ENCODE measurements around the gene ZMYM2. TPM values are rescaled to one million over a fixed set of nuclear protein-coding genes. Genes with fewer than 3 reads are reported as not detected.

Gene ZMYM2
- total and polyA plus RNA-seq, 2 donors (not counting 1 experiment from before 2014, with no cell fraction given): 37.3 to 63.4 TPM

- H3K27ac ChIP-seq (ENCODE audit: insufficient read depth, low read length): no peak overlapping the region
- H3K4me1 ChIP-seq (ENCODE audit: control insufficient read depth, extremely low read depth, insufficient read depth, low read length): no peaks in the 10 kb centered on the region
- H3K9me3 ChIP-seq (ENCODE audit: control insufficient read depth, insufficient read depth, low read depth, low read length): no peaks in the 10 kb centered on the region
- H2AFZ ChIP-seq (ENCODE audit: low read length): no peak overlapping the region
- no peak overlapping the region for H3K4me2 ChIP-seq (ENCODE audit: extremely low read depth, insufficient read depth, low read length)
- no peak overlapping the region for H3K4me3 ChIP-seq (replicated peaks in 1 of 4; ENCODE audit: control extremely low read depth in 1 of 4, insufficient read depth in 1 of 4, low read depth in 3 of 4, low read length in 4 of 4)
- no peaks in the 10 kb centered on the region for H3K79me2 ChIP-seq (ENCODE audit: control insufficient read depth, insufficient read depth, low read length)
- H3K36me3 ChIP-seq (ENCODE audit: control insufficient read depth, insufficient read depth, low read length): no peaks in the 10 kb centered on the region
- no peaks in the 10 kb centered on the region for H3K27me3 ChIP-seq (ENCODE audit: control insufficient read depth, insufficient read depth, low read length)
- H4K20me1 ChIP-seq (ENCODE audit: control insufficient read depth, extremely low read depth, insufficient read depth, low read length): no peaks in the 10 kb centered on the region
- TF ChIP-seq EZH2 (IDR thresholded peaks at IDR 0.05; ENCODE audit: low read length, missing control alignments): no peak
- H3K9ac ChIP-seq (ENCODE audit: insufficient read depth, low read length): no peak overlapping the region
- no peak for DNase-seq (ENCODE audit: low read depth in 2 of 2)
These were observed 84.8 kb downstream of the ZMYM2 start for GRCh38 chr13:20043207-20043925.

- H3K9ac ChIP-seq (ENCODE audit: insufficient read depth, low read length): no peak overlapping the region
- no peaks in the 10 kb centered on the region for H4K20me1 ChIP-seq (ENCODE audit: control insufficient read depth, extremely low read depth, insufficient read depth, low read length)
- no peak overlapping the region for H3K4me2 ChIP-seq (ENCODE audit: extremely low read depth, insufficient read depth, low read length)
- no peak overlapping the region for H3K4me3 ChIP-seq (replicated peaks in 1 of 4; ENCODE audit: control extremely low read depth in 1 of 4, insufficient read depth in 1 of 4, low read depth in 3 of 4, low read length in 4 of 4)
- DNase-seq (ENCODE audit: low read depth in 2 of 2): no peak
- no peaks in the 10 kb centered on the region for H3K9me3 ChIP-seq (ENCODE audit: control insufficient read depth, insufficient read depth, low read depth, low read length)
- no peak for TF ChIP-seq EZH2 (IDR thresholded peaks at IDR 0.05; ENCODE audit: low read length, missing control alignments)
- TF ChIP-seq CTCF (conservative IDR thresholded peaks at IDR 0.05 in 1 of 2, IDR thresholded peaks at IDR 0.05 in 1 of 2; ENCODE audit: low read depth in 1 of 2, low read length in 2 of 2): no peak
- no peaks in the 10 kb centered on the region for H3K4me1 ChIP-seq (ENCODE audit: control insufficient read depth, extremely low read depth, insufficient read depth, low read length)
- no peak overlapping the region for H3K27ac ChIP-seq (ENCODE audit: insufficient read depth, low read length)
- H2AFZ ChIP-seq (ENCODE audit: low read length): no peak overlapping the region
- H3K27me3 ChIP-seq (ENCODE audit: control insufficient read depth, insufficient read depth, low read length): no peaks in the 10 kb centered on the region
- no peaks in the 10 kb centered on the region for H3K36me3 ChIP-seq (ENCODE audit: control insufficient read depth, insufficient read depth, low read length)
- H3K79me2 ChIP-seq (ENCODE audit: control insufficient read depth, insufficient read depth, low read length): no peaks in the 10 kb centered on the region
These were observed 85.6 kb downstream of the ZMYM2 start for GRCh38 chr13:20044086-20044485.

GRCh38 chr13:20045950-20046548 is 87.5 kb downstream of the ZMYM2 start:
- DNase-seq (ENCODE audit: low read depth in 2 of 2): no peak
- H2AFZ ChIP-seq (ENCODE audit: low read length): no peak overlapping the region
- no peak overlapping the region for H3K9ac ChIP-seq (ENCODE audit: insufficient read depth, low read length)
- no peaks in the 10 kb centered on the region for H3K79me2 ChIP-seq (ENCODE audit: control insufficient read depth, insufficient read depth, low read length)
- H3K36me3 ChIP-seq (ENCODE audit: control insufficient read depth, insufficient read depth, low read length): no peaks in the 10 kb centered on the region
- H3K4me1 ChIP-seq (ENCODE audit: control insufficient read depth, extremely low read depth, insufficient read depth, low read length): no peaks in the 10 kb centered on the region
- TF ChIP-seq CTCF (conservative IDR thresholded peaks at IDR 0.05 in 1 of 2, IDR thresholded peaks at IDR 0.05 in 1 of 2; ENCODE audit: low read depth in 1 of 2, low read length in 2 of 2) (no peak), EZH2 (IDR thresholded peaks at IDR 0.05; ENCODE audit: low read length, missing control alignments) (no peak)
- no peak overlapping the region for H3K4me2 ChIP-seq (ENCODE audit: extremely low read depth, insufficient read depth, low read length)
- H4K20me1 ChIP-seq (ENCODE audit: control insufficient read depth, extremely low read depth, insufficient read depth, low read length): no peaks in the 10 kb centered on the region
- H3K27ac ChIP-seq (ENCODE audit: insufficient read depth, low read length): no peak overlapping the region
- H3K9me3 ChIP-seq (ENCODE audit: control insufficient read depth, insufficient read depth, low read depth, low read length): no peaks in the 10 kb centered on the region
- H3K27me3 ChIP-seq (ENCODE audit: control insufficient read depth, insufficient read depth, low read length): no peaks in the 10 kb centered on the region
- no peak overlapping the region for H3K4me3 ChIP-seq (replicated peaks in 1 of 4; ENCODE audit: control extremely low read depth in 1 of 4, insufficient read depth in 1 of 4, low read depth in 3 of 4, low read length in 4 of 4)

Data from fibroblast of lung (primary cell).